HG03342 (cell line): ENCODE measurements around the gene SSX2.
"Not testable (repeated sequence)": the region's sequence is repeated elsewhere in the genome, so short reads cannot be mapped to it uniquely, and the experiment has no call there.

Source experiments
- ATAC-seq: cut with Tn5 transposase; IDR thresholded peaks from one replicate; pipeline ENCODE4 v1.9.1; 2021; ENCODE audit warnings: mild to moderate bottlenecking, moderate library complexity; ENCODE audit not compliant: unreplicated experiment

Gene SSX2, protein sequence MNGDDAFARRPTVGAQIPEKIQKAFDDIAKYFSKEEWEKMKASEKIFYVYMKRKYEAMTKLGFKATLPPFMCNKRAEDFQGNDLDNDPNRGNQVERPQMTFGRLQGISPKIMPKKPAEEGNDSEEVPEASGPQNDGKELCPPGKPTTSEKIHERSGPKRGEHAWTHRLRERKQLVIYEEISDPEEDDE

DNA sequence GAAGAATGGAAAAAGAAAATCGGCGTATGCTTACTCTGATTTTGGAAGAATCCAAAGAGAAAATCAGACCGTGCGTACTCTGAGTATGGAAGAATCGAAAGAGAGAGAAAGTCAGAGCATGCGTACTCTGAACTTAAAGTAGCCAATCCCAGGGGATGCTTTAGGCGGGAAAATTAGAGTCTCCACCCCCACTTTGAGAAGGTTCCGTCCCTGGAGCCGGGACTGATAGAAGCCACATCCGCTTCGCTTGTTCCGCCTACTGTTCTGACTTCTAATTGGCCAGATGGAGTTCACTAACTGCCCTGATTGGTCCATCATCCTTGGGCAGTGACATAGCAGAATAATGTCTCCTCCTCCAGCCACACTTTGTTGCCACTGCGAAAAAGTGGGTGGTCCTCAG lies at the start of gene SSX2:
Gene SSX2 (minus strand): TSS at position 101 of the 400 bp plus-strand sequence. CDS start 1,429 bp downstream, outside the sequence.
- ATAC-seq, result not testable (repeated sequence)

DNA sequence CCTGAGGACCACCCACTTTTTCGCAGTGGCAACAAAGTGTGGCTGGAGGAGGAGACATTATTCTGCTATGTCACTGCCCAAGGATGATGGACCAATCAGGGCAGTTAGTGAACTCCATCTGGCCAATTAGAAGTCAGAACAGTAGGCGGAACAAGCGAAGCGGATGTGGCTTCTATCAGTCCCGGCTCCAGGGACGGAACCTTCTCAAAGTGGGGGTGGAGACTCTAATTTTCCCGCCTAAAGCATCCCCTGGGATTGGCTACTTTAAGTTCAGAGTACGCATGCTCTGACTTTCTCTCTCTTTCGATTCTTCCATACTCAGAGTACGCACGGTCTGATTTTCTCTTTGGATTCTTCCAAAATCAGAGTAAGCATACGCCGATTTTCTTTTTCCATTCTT lies 44.0 kb upstream of the SSX2 start, which contains the start of gene SSX2B:
Gene SSX2B (plus strand): TSS at position 301 of the 400 bp plus-strand sequence. CDS start 1,429 bp downstream, outside the sequence.
- not testable (repeated sequence) for ATAC-seq

DNA sequence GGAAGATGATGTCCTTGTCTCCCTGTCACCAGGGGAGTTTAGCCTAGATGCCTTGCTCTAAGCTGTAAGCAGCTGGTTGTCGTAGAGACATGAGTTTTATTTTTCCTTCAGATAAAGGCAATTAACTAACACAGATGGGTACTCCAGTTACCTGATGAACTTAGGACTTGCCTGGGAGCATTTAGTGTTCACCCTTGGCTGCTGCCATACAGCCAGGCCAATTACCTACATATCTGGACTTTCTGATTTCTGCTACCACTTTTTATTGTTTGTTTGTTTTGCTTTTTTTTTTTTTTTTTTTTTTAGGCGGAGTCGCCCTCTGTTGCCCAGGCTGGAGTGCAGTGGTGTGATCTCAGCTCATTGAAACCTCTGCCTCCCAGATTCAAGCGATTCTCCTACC lies 14.9 kb downstream of the SSX2 start:
- ATAC-seq, result not testable (repeated sequence)

DNA sequence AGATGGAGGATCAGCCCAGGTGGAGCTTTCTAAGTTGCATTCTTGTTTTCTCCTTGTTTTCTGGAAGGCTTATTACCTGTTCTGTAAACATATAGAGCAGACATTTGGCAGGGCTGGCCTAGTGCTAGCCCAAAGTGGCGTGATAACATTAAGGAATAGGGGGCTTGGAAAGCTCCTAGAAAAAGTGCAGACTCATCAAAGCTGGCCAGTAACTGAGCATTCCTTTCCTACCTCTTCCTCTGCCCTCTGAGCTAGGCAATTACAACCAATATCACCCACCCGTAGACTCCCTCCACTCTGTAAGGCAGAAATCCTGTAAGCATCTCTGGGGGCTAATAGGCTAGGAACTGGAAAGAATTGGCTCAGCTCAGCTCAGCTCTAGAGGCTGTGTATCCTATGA lies 44.8 kb downstream of the SSX2 start:
- not testable (repeated sequence) for ATAC-seq

DNA sequence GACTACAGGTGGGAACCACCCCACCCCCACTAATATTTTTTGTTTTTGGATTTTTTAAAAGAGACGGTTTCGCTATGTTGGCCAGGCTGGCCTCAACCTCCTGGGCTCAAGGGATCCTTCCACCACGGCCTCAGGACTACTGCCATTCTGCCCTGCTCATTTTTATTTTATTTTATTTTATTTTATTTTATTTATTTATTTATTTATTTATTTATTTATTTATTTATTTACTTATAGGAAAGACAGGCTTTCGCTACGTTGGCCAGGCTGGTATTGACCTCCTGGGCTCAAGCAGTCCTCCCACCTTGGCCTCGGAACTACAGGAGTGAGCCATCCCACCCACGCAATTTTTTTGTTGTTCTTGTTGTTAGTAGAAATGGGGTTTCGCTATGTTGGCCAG lies 51.5 kb downstream of the SSX2 start:
- ATAC-seq, result not testable (repeated sequence)

DNA sequence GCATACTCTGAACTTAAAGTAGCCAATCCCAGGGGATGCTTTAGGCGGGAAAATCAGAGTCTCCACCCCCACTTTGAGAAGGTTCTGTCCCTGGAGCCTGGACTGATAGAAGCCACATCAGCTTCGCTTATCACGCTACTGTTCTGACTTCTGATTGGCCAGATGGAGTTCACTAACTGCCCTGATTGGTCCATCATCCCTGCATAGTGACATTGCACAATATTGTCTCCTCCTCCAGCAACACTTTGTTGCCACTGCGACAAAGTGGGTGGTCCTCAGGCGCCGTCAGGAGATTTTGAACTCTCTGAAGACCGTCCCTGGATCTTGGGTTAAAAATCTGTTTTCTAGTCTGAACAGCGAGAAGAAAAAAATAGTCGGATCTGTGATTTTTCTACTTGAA lies 52.2 kb downstream of the SSX2 start, which contains the start of gene SSX7:
Gene SSX7 (minus strand): TSS at position 101 of the 400 bp plus-strand sequence. CDS start 1,428 bp downstream, outside the sequence.
- not testable (repeated sequence) for ATAC-seq

DNA sequence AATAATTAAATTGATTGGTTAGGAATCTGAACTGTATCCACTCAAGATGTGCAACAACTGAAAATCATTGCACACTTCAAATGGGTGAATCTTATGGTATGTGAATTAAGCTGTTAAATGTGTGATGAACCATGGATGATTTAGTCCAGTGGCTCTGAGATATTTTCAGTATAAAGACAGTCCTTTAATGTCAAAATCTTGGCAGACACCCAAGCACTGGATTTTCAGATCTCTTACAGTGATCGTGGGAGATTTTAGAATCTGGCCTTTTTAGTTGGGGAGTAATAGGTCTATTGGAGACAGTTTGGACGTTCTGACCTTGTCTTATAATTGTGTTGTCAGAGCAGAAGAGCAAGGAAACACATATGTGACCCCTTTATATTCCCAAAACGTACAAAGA lies 56.3 kb downstream of the SSX2 start:
- not testable (repeated sequence) for ATAC-seq

DNA sequence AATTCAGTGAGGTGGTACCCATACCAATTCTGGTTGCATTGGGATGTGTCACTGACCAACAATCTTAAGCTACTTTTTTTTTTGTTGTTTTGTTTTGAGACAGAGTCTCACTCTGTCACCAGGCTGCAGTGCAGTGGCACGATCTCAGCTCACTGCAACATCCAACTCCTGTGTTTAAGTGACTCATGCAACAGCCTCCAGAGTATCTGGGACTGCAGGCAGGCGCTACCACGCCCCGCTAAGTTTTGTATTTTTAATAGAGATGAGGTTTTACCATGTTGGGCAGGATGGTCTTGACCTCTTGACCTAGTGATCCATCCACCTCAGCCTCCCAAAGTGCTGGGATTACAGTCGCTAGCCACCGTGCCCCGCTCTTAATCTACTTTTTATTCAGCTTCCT lies 58.0 kb downstream of the SSX2 start:
- ATAC-seq, result not testable (repeated sequence)
